Transverse colon (tissue), 4 donors: Measurements from ENCODE around the gene ERICH4. TPM values are rescaled to one million over a fixed set of nuclear protein-coding genes. Genes with fewer than 3 reads are reported as not detected.
"Not testable (repeated sequence)": the region's sequence is repeated elsewhere in the genome, so short reads cannot be mapped to it uniquely, and the experiment has no call there.

ENCODE experiments used
- DNase-seq: peaks from one replicate; pipeline ENCODE4 v3.0.0-alpha.2; 2019
- H3K27ac ChIP-seq, 4 donors: fragments of 200-600 bp; sonication (generic); 2 replicates each; pipeline ENCODE4 v1.5.1; 2016 to 2018; ENCODE audit warnings: inconsistent platforms in 4 of 4
- H3K27me3 ChIP-seq: fragments of 200-600 bp; sonication (generic); 2 replicates; pipeline ENCODE4 v1.5.1; 2017; ENCODE audit warnings: inconsistent platforms
- H3K36me3 ChIP-seq, 4 donors: fragments of 200-600 bp; sonication (generic); 2 replicates each; pipeline ENCODE4 v1.5.1; 2017 to 2019; ENCODE audit warnings: inconsistent platforms in 4 of 4
- H3K4me1 ChIP-seq, 4 donors: fragments of 200-600 bp; sonication (generic); 2 replicates each; pipeline ENCODE4 v1.5.1; 2017 to 2020; ENCODE audit warnings: inconsistent platforms in 4 of 4
- H3K4me3 ChIP-seq, 4 donors: fragments of 200-600 bp; sonication (generic); 1 replicate in 1 of 4; 2 replicates in 3 of 4; pipeline versions ENCODE4 v1.5.1 to v1.6.1; 2017 to 2019; ENCODE audit warnings: inconsistent platforms in 4 of 4
- H3K9me3 ChIP-seq, 2 donors: fragments of 200-600 bp; sonication (generic); 2 replicates each; pipeline ENCODE4 v1.5.1; 2017 to 2019; ENCODE audit warnings: inconsistent platforms in 2 of 2
- CTCF ChIP-seq, 5 experiments: fragments of 200-600 bp in 3 of 5; fragments of 450-650 bp in 2 of 5; sonication (generic) in 3 of 5; IDR thresholded peaks; 1 replicate in 2 of 5; 2 replicates in 3 of 5; pipeline ENCODE4 v1.5.1; 2016 to 2017; ENCODE audit warnings: antibody characterized with exemption in 5 of 5, inconsistent platforms in 3 of 5, mild to moderate bottlenecking in 2 of 5, moderate library complexity in 1 of 5
- EP300 ChIP-seq: sonication (generic); formaldehyde crosslinking; IDR thresholded peaks from one replicate; pipeline ENCODE4 v1.6.1; 2017; ENCODE audit warnings: antibody characterized with exemption, low read depth
- POLR2A ChIP-seq: fragments of 450-650 bp; IDR thresholded peaks from one replicate; pipeline ENCODE4 v1.6.1; 2016; ENCODE audit warnings: antibody characterized with exemption, mild to moderate bottlenecking, moderate library complexity
- POLR2AphosphoS5 ChIP-seq, 3 donors: sonication (generic); formaldehyde crosslinking; IDR thresholded peaks; one replicate each; pipeline ENCODE4 v1.6.1; 2016; ENCODE audit warnings: antibody characterized with exemption in 3 of 3
- WGBS, 2 donors: methylation state at CpG; one replicate each; pipeline ENCODE4 v1.1.5; 2018; ENCODE audit warnings: low coverage in 1 of 2; 5-methylcytosine and 5-hydroxymethylcytosine counted together
- in situ Hi-C, 4 donors: fragments of 200-750 bp; cut with MboI; loops; one replicate each; pipeline versions ENCODE4 v1.15.0 to v1.15.1; 2017; ENCODE audit warnings: low sequenced_read_pairs in 3 of 4, low pct_ligation_motif_present in 1 of 4, low pct_unique_long_range_greater_than_20kb in 1 of 4
- intact Hi-C: fragments of 100-400 bp; cut with DNase I; formaldehyde crosslinking; loops from one replicate; pipeline ENCODE4 v1.15.1; 2023; ENCODE audit warnings: low total_unique reads
- total RNA-seq, 4 donors: library from RNA; depleted of rRNA; stranded (reverse); fragments of >200 nt; gene quantifications; one replicate each; pipeline ENCODE4 v1.1.0, GENCODE V29; 2016

The ERICH4 gene
- total RNA-seq, 4 donors from 2014 or later, result not detected

GRCh38 chr19:41456342-41456918 is 13.5 kb downstream of the ERICH4 start:
- intact Hi-C loops, result no loop called here
- in situ Hi-C loops, result loop anchor here in 3 of 4 donors (5.0 to 25.0 kb wide), 3 partner anchors 101 to 118 kb away; partner anchors contain the start of gene CEACAM21 (in 1 of the 3)
- peaks cover 21% of the 10 kb centered on the region for H3K27me3 ChIP-seq
- no peak for DNase-seq
- no peak overlapping the region for H3K4me3 ChIP-seq
- H3K27ac ChIP-seq, result peak overlapping the region in 1 of 4 donors; percentile 26
- WGBS, 2 donors, result 25 to 26% methylated on average over 5 to 7 of the region's 7 CpGs
- H3K4me1 ChIP-seq, result peaks cover 0 to 4% (median 0%) of the 10 kb centered on the region in 4 donors
- no peaks in the 10 kb centered on the region for H3K36me3 ChIP-seq
- no peak for TF ChIP-seq POLR2A
- no peaks in the 10 kb centered on the region for H3K9me3 ChIP-seq

DNA sequence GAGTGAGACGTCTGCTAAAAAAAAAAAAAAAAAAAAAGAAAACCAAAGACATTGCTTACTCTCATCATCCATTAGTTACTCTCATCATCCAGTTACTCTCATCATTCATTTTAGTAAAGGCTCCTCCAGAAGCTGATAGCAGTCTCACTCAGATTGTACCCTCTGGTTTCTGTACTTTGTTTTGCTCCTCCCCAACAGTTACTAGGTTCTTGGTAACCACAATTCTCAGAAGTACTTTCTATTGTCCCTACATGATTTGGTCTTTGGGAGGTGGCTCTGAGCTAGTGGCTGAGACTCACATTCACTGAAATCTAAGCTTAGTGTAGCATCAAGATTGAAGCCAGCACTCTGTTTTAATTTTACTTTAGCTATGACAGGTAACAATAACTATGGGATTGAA is 14.3 kb downstream of the ERICH4 start:
- no peaks in the 10 kb centered on the region for H3K36me3 ChIP-seq
- H3K4me3 ChIP-seq, result no peak overlapping the region
- TF ChIP-seq EP300 (no peak), POLR2AphosphoS5 (IDR thresholded peaks at IDR 0.05) (no peak), CTCF (IDR thresholded peaks at IDR 0.05) (no peak), POLR2A (no peak)
- 25 to 40% methylated on average over 1 of the region's 1 CpG for WGBS, 2 donors
- H3K27me3 ChIP-seq, result peaks cover 23% of the 10 kb centered on the region
- H3K4me1 ChIP-seq, result peaks cover 0 to 4% (median 0%) of the 10 kb centered on the region in 4 donors
- intact Hi-C loops (no loop called here), in situ Hi-C loops (loop anchor here in 3 of 4 donors (5.0 to 25.0 kb wide), 3 partner anchors 100 to 118 kb away; partner anchors contain the start of gene CEACAM21 (in 1 of the 3))
- no peaks in the 10 kb centered on the region for H3K9me3 ChIP-seq
- no peak for DNase-seq
- H3K27ac ChIP-seq, result no peak overlapping the region

GRCh38 chr19:41462497-41462896 is 19.5 kb downstream of the ERICH4 start:
- DNase-seq, result no peak
- H3K27ac ChIP-seq, result no peak overlapping the region
- peaks cover 40% of the 10 kb centered on the region for H3K27me3 ChIP-seq
- no peak overlapping the region for H3K4me3 ChIP-seq
- in situ Hi-C loops (loop anchor here in 1 of 4 donors (25.0 kb wide), 1 partner anchor 100 kb away; no protein-coding TSS in a partner anchor), intact Hi-C loops (no loop called here)
- no peaks in the 10 kb centered on the region for H3K9me3 ChIP-seq
- WGBS, 2 donors, result 73 to 81% methylated on average over 4 to 6 of the region's 6 CpGs
- TF ChIP-seq POLR2AphosphoS5 (IDR thresholded peaks at IDR 0.05) (no peak), CTCF (IDR thresholded peaks at IDR 0.05) (no peak), EP300 (no peak), POLR2A (no peak)
- no peaks in the 10 kb centered on the region for H3K36me3 ChIP-seq
- H3K4me1 ChIP-seq, result no peaks in the 10 kb centered on the region

GRCh38 chr19:41463257-41464256 is 20.6 kb downstream of the ERICH4 start:
- Histone ChIP-seq H3K27ac (peak overlapping the region in 1 of 4 donors; percentile 41), H3K27me3 (peaks cover 39% of the 10 kb centered on the region)
- H3K4me3 ChIP-seq, H3K4me1 ChIP-seq, H3K36me3 ChIP-seq, H3K9me3 ChIP-seq, intact Hi-C loops: not testable (repeated sequence)
- in situ Hi-C loops, result loop anchor here in 1 of 4 donors (25.0 kb wide), 1 partner anchor 99 kb away; no protein-coding TSS in a partner anchor
- DNase-seq, result peak; percentile 63
- WGBS, 2 donors, result 75 to 76% methylated on average over 6 to 22 of the region's 22 CpGs

GRCh38 chr19:41476583-41476982 is 33.6 kb downstream of the ERICH4 start:
- DNase-seq, result no peak
- in situ Hi-C loops (loop anchor here in 1 of 4 donors (25.0 kb wide), 1 partner anchor 361 kb away; the partner anchor contains the start of genes DMRTC2 and LYPD4), intact Hi-C loops (no loop called here)
- Histone ChIP-seq H3K9me3 (no peaks in the 10 kb centered on the region), H3K4me1 (no peaks in the 10 kb centered on the region), H3K4me3 (no peak overlapping the region), H3K27me3 (peaks cover 21% of the 10 kb centered on the region), H3K27ac (no peak overlapping the region), H3K36me3 (no peaks in the 10 kb centered on the region)
- TF ChIP-seq EP300, result no peak
